HepG2 (cell line): ENCODE measurements around the gene FHIT. TPM values are rescaled to one million over a fixed set of nuclear protein-coding genes. Genes with fewer than 3 reads are reported as not detected.

ENCODE experiments used
- ATAC-seq: fragments of 200-7000 bp; cut with Tn5 transposase; 3 replicates; pipeline ENCODE4 v1.9.1; 2020; ENCODE audit warnings: mild to moderate bottlenecking, moderate library complexity
- BruUV-seq: library from RNA; stranded (reverse); fragments of 400-500 nt; replicated peaks from 2 replicates; lab custom pipeline; 2021; lab: Mats Ljungman, UMichigan
- CTCF ChIA-PET: fragments of 300-600 bp; formaldehyde crosslinking; extraction: SDS; loops from one replicate; lab custom pipeline; 2021; ENCODE audit warnings: low total read pairs, inconsistent platforms, low intra/inter-chr PET ratio; lab: Yijun Ruan, JAX
- POLR2A ChIA-PET: fragments of 350-600 bp; sonication (Branson Sonifier 250); formaldehyde crosslinking; loops from one replicate; lab custom pipeline; 2020; ENCODE audit warnings: antibody characterized with exemption, inconsistent platforms; lab: Yijun Ruan, JAX
- DNase-seq: peaks from one replicate; pipeline ENCODE4 v3.0.0-alpha.2; 2015; ENCODE audit warnings: low spot score
- FAIRE-seq: peaks from 3 replicates; lab custom pipeline; 2011; peaks lifted over from hg19 to GRCh38; lab: Jason Lieb, UNC
- H2AFZ ChIP-seq: one replicate; pipeline ENCODE4 v1.6.1; 2011; ENCODE audit warnings: low read length, inconsistent platforms
- H3K27ac ChIP-seq: fragments of 300-600 bp; 3 replicates; pipeline ENCODE4 v1.8.0; 2011; ENCODE audit warnings: mixed run types, mild to moderate bottlenecking, mixed read lengths, low read length, inconsistent platforms; ENCODE audit not compliant: insufficient read depth; ENCODE audit errors: extremely low read length
- H3K27me3 ChIP-seq, 2 experiments: fragments of 200-600 bp in 1 of 2; 2 replicates in 1 of 2; 3 replicates in 1 of 2; pipeline versions ENCODE4 v1.6.0 to v1.8.0; 2011; ENCODE audit warnings: low read length in 2 of 2, mild to moderate bottlenecking in 2 of 2, moderate library complexity in 2 of 2, inconsistent platforms in 1 of 2; ENCODE audit not compliant: insufficient read depth in 2 of 2, control insufficient read depth in 1 of 2
- H3K36me3 ChIP-seq, 2 experiments: fragments of 200-600 bp in 1 of 2; replicated peaks in 1 of 2; 2 replicates in 1 of 2; 3 replicates in 1 of 2; pipeline versions ENCODE4 v1.5.1 to v1.8.0; 2011; ENCODE audit warnings: low read length in 2 of 2, inconsistent platforms in 1 of 2; ENCODE audit not compliant: insufficient read depth in 2 of 2, control insufficient read depth in 1 of 2
- H3K4me1 ChIP-seq: 2 replicates; pipeline ENCODE4 v1.5.1; 2012; ENCODE audit warnings: low read length, inconsistent platforms; ENCODE audit not compliant: insufficient read depth
- H3K4me2 ChIP-seq: 2 replicates; pipeline ENCODE4 v1.6.0; 2011; ENCODE audit warnings: low read depth, low read length, inconsistent platforms
- H3K4me3 ChIP-seq, 3 experiments: fragments of 200-600 bp in 1 of 3; sonication (generic), shearing (Covaris generic) in 1 of 3; replicated peaks in 1 of 3; 2 replicates each; pipeline ENCODE4 v1.5.1; 2011 to 2016; ENCODE audit warnings: low read length in 3 of 3, inconsistent platforms in 2 of 3, low read depth in 2 of 3, mild to moderate bottlenecking in 2 of 3, control low read depth in 1 of 3, mixed read lengths in 1 of 3; ENCODE audit not compliant: insufficient read depth in 1 of 3
- H3K79me2 ChIP-seq: one replicate; pipeline ENCODE4 v1.6.1; 2011; ENCODE audit warnings: low read length, inconsistent platforms; ENCODE audit not compliant: insufficient read depth
- H3K9ac ChIP-seq: 2 replicates; pipeline ENCODE4 v1.6.0; 2011; ENCODE audit warnings: mild to moderate bottlenecking, low read depth, low read length, inconsistent platforms; ENCODE audit not compliant: insufficient read depth
- H3K9me3 ChIP-seq: 2 replicates; pipeline ENCODE4 v1.5.1; 2012; ENCODE audit warnings: mild to moderate bottlenecking, low read length
- H4K20me1 ChIP-seq: 2 replicates; pipeline ENCODE4 v1.6.0; 2011; ENCODE audit warnings: inconsistent platforms, mild to moderate bottlenecking, low read length, moderate library complexity; ENCODE audit not compliant: insufficient read depth
- NONO ChIP-seq, 2 experiments: fragments of 450-650 bp in 1 of 2; sonication (generic) in 1 of 2; formaldehyde crosslinking in 1 of 2; IDR thresholded peaks in 1 of 2; conservative IDR thresholded peaks in 1 of 2; 2 replicates each; pipeline versions ENCODE4 v1.6.1 to v1.8.0; 2017 to 2022; ENCODE audit warnings: mild to moderate bottlenecking in 1 of 2, missing genetic modification reagents in 1 of 2, moderate library complexity in 1 of 2
- NR2F1 ChIP-seq, 2 experiments: fragments of 450-650 bp in 1 of 2; formaldehyde crosslinking in 1 of 2; IDR thresholded peaks; 2 replicates each; pipeline versions ENCODE4 v1.5.0 to v1.6.1; 2016 to 2020; ENCODE audit warnings: mild to moderate bottlenecking in 1 of 2, missing compliant biosample characterization in 1 of 2, missing genetic modification reagents in 1 of 2, moderate library complexity in 1 of 2
- RARA ChIP-seq: IDR thresholded peaks from 2 replicates; pipeline ENCODE4 v1.6.1; 2016; ENCODE audit warnings: missing genetic modification reagents, missing compliant biosample characterization
- SNAPC2 ChIP-seq: sonication (generic); formaldehyde crosslinking; IDR thresholded peaks from 2 replicates; pipeline ENCODE4 v1.8.1; 2022; ENCODE audit warnings: mild to moderate bottlenecking, missing genetic modification reagents
- SRSF1 ChIP-seq: fragments of 200-400 bp; formaldehyde crosslinking; optimal IDR thresholded peaks from 2 replicates; pipeline ENCODE3; 2017; ENCODE audit warnings: mild to moderate bottlenecking, low read depth, low read length, moderate library complexity
- ZGPAT ChIP-seq: IDR thresholded peaks from 2 replicates; pipeline ENCODE4 v1.6.1; 2016; ENCODE audit warnings: mild to moderate bottlenecking
- ZNF24 ChIP-seq: fragments of 450-650 bp; IDR thresholded peaks from 2 replicates; pipeline ENCODE4 v1.6.1; 2017; ENCODE audit warnings: antibody characterized with exemption, mild to moderate bottlenecking
- ZNF678 ChIP-seq: sonication (generic); formaldehyde crosslinking; IDR thresholded peaks from 2 replicates; pipeline ENCODE4 v1.4.0; 2020; ENCODE audit warnings: mild to moderate bottlenecking, missing genetic modification reagents
- ZNF713 ChIP-seq: sonication (generic); formaldehyde crosslinking; IDR thresholded peaks from 2 replicates; pipeline ENCODE4 v1.4.0; 2020; ENCODE audit warnings: mild to moderate bottlenecking, missing genetic modification reagents
- WGBS: methylation state at CpG from one replicate; pipeline ENCODE4 v1.1.6; 2017; ENCODE audit warnings: low lambda C conversion rate; 5-methylcytosine and 5-hydroxymethylcytosine counted together
- in situ Hi-C: cut with HindIII; loops from 2 replicates; pipeline ENCODE4 v1.10.0; 2017; ENCODE audit warnings: low pct_unique_long_range_greater_than_20kb; ENCODE audit not compliant: extremely low pct_ligation_motif_present
- intact Hi-C: fragments of 100-400 bp; cut with micrococcal nuclease; formaldehyde crosslinking; loops from one replicate; pipeline ENCODE4 v1.10.0; 2022; ENCODE audit not compliant: unreplicated experiment
- polyA plus RNA-seq, 8 experiments: library from polyadenylated mRNA; depleted of rRNA in 3 of 8; stranded (reverse) in 7 of 8; unstranded in 1 of 8; fragments of >200 nt; fragmentation: Illumina TruSeq in 4 of 8; extraction: Trizol in 4 of 8; gene quantifications; 2 replicates each; pipeline versions ENCODE4 v1.2.1 to v1.2.3, GENCODE V29; 2011 to 2016; ENCODE audit warnings: low read depth in 4 of 8, missing spikeins in 1 of 8, mixed read lengths in 1 of 8; ENCODE audit not compliant: insufficient read depth in 1 of 8
- total RNA-seq, 5 experiments: library from RNA; depleted of rRNA; stranded (reverse); fragments of >200 nt; fragmentation: Illumina TruSeq; extraction: Trizol; gene quantifications; 2 replicates each; pipeline ENCODE4 v1.2.3, GENCODE V29; 2016; ENCODE audit warnings: low read depth in 1 of 5

FHIT gene
- total and polyA plus RNA-seq, 2 of the 13 experiments (the other 11 are each of a cell fraction or from before 2014, with no cell fraction given), result 4.0 to 4.6 TPM

- Histone ChIP-seq H3K36me3 (no peaks in the 10 kb centered on the region), H3K4me3 (no peak overlapping the region), H3K9ac (no peak overlapping the region), H3K4me1 (peaks cover 12% of the 10 kb centered on the region), H3K4me2 (no peak overlapping the region)
- POLR2A ChIA-PET, result no interaction called here
- TF ChIP-seq ZNF678 (CRISPR knock-in tag) (no peak), ZGPAT (no peak), SRSF1 (no peak), ZNF713 (no peak)
- TF ChIP-seq, all 625 proteins: peak for 0
- Histone ChIP-seq H3K27me3 (no peaks in the 10 kb centered on the region), H2AFZ (no peak overlapping the region), H4K20me1 (no peaks in the 10 kb centered on the region), H3K9me3 (no peaks in the 10 kb centered on the region), H3K27ac (no peak overlapping the region), H3K79me2 (no peaks in the 10 kb centered on the region)
- intact Hi-C loops (no loop called here), in situ Hi-C loops (no loop called here)
- no peak for DNase-seq
- ATAC-seq, result no peak
- BruUV-seq, result no TSS peak
- CTCF ChIA-PET, result no interaction called here
- no peak for FAIRE-seq
- 88% methylated on average over 6 of the region's 6 CpGs for WGBS
Observed at GRCh38 chr3:61226166-61226686, 25.0 kb downstream of the FHIT start.

GRCh38 chr3:61224823-61225222 is 26.4 kb downstream of the FHIT start:
- Histone ChIP-seq H3K9me3 (no peaks in the 10 kb centered on the region), H3K36me3 (no peaks in the 10 kb centered on the region), H2AFZ (no peak overlapping the region), H4K20me1 (no peaks in the 10 kb centered on the region), H3K4me3 (no peak overlapping the region), H3K27me3 (no peaks in the 10 kb centered on the region), H3K4me2 (no peak overlapping the region), H3K4me1 (peaks cover 12% of the 10 kb centered on the region), H3K9ac (no peak overlapping the region), H3K27ac (no peak overlapping the region), H3K79me2 (no peaks in the 10 kb centered on the region)
- no peak for FAIRE-seq
- ChIA-PET POLR2A (no interaction called here), CTCF (no interaction called here)
- no peak for ATAC-seq
- no peak for DNase-seq
- no TSS peak for BruUV-seq
- 100% methylated on average over 2 of the region's 2 CpGs for WGBS
- TF ChIP-seq NR2F1 (CRISPR knock-in tag; IDR thresholded peaks at IDR 0.05) (no peak), NONO (IDR thresholded peaks at IDR 0.05) (no peak), NONO (CRISPR knock-in tag; conservative IDR thresholded peaks at IDR 0.05) (no peak), ZNF24 (no peak), RARA (CRISPR knock-in tag) (peak; percentile 52), SNAPC2 (CRISPR knock-in tag) (no peak)
- in situ Hi-C loops (no loop called here), intact Hi-C loops (no loop called here)
